Measurements from ENCODE around the gene LRCH1.

DNA sequence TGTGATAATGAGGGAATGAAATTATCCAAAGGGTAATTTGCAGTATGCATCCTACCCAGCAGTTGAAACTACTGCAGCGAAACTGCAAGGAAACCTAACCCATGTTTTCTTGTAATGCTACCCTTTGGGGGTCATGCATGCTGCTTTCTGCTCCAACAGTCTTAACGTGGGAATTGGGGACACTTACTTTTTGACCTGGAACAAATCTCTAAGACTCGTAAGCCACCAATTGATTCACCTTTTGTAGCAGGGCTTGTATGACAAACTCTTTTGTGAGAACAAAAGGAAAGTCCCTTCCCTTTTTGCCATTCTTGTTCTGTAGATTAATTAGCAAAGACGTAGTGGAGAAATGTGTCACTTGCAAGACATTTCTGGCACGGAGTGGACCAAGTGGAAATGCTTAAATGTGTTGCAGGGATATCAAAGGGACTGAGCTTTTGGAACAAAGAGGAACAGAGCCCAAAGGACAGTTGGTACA, 27.4 kb downstream of the LRCH1 start:
- TF ChIP-seq CTCF (IDR thresholded peaks at IDR 0.05): no peak
- TF ChIP-seq POLR2A (IDR thresholded peaks at IDR 0.05): no peak
